HG02759 (cell line): ENCODE data around the gene MN1.

Experiments used
- ATAC-seq: cut with Tn5 transposase; IDR thresholded peaks from one replicate; pipeline ENCODE4 v1.9.1; 2021; ENCODE audit warnings: mild to moderate bottlenecking, moderate library complexity; ENCODE audit not compliant: unreplicated experiment

Gene MN1

GRCh38 chr22:27800250-27801201 is 1.0 kb downstream of the MN1 start:
- ATAC-seq, result no peak

- no peak for ATAC-seq
These were observed 1.7 kb downstream of the MN1 start for GRCh38 chr22:27799827-27800249.

DNA sequence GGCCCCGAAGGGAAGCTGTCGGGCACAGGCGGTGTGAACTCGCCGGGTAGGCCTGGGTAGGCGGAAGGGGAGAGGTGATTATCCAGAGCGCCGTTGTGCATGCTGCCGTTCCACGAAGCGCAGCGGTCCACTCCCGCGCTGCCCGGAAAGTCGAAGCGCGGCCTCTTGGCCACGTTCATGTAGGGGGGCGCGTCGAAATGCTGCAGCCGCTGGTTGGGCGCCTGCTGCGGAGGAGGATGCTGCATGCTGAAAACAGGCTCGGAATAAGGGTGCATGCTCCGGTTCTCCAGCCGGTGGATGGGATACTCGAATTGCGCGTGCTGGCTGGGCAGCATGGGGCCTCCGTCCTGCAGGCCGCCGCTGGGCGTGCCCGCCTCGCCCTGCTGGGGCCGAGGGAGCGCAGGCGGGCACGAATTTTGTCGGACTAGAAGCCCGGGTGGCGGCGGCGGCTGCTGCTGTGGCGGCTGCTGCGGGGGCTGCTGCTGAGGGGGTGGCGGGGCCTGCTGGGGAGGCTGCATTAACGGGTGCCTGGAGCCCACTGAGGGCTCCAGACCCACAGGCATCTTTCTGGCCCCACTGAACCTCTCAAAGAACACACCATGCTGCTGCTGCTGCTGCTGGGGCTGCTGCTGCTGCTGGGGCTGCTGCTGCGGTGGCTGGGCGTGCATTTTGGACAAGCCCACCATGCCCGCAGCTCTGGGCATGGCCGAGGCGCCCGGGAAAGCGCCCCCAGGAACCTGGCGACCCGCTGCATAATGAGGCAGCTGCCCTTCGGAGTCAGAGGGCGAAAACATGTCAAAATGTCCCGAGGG is 2.3 kb downstream of the MN1 start:
- no peak for ATAC-seq

- ATAC-seq, result no peak
These were observed 3.0 kb downstream of the MN1 start for GRCh38 chr22:27798511-27799014.

DNA sequence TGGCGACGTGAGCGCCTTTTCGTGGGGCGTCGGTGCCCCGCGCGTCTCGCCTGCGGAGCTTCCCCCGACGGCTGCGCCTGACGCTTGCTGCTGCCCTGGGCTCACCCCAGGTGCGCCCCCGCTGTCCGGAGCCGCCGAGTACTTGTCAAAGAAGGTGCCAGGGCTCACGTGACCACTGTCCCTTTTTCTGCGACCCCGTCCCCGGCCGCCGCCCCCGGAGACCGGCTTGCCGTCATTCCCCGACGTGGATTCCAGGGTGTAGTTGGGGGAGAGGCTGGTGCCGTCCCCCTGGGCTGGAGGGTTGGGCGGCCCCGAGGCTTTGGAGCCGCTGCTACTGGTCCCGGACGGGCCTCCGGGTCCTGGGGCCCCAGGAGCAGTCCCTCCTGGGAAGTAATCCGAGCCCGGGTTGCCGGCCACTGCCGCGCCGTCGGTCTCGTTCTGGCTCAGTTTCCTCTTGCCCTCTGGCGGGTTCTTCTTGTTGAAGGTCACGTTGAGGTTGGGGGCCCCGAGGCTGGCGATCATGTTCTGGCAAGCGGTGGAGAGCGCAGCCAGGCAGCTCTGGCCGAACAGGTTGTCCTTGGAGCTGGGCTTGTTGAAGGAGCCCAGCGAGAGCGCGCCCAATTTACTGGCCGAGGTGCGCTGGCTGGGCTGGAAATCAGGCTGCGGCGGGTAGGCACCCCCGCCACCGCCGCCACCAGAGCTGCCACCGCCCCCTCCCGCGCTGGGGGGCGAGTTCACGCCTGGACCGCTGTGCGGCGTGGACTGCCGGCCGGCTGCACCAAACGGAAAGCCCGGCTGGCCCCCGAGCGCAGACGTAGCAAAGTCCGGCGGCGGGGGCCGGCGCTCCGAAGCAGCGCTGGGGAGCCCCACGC is 3.8 kb downstream of the MN1 start:
- no peak for ATAC-seq

DNA sequence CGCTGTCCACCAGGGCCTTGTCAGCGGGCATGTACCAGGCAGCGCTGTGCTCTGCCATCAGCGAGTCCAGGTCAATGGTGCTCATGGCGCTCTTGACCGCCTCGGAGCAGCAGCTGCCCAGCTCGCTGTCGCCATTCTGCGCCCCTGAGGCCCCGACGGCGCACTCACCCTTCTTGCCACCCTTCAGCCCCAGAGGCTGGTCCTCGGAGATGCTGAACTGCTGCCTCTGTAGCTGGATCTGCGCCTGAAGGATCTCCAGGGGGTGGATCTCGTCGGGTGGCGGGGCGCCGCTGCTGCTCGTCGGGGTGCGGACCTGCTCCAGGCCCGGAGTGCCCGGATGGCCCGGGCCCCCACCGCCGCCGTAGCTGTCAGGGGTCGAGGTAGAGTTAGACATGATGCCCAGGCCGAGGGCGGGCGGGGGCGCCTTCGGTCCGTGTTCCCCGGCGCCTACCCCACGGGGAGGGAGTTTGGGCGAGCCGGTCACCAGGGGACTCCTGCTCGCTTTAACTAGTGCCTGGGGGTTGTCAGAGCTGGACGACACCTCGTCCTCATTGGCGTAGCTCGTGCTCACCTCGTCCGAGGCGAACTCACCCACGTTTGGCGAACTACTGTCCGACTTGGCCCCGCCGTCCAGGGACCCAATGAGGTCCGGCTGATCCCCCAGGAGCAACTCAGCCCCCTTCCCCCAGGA is 4.6 kb downstream of the MN1 start:
- no peak for ATAC-seq

GRCh38 chr22:27795696-27796517 is 5.6 kb downstream of the MN1 start:
- no peak for ATAC-seq

GRCh38 chr22:27795053-27795452 is 6.5 kb downstream of the MN1 start:
- ATAC-seq, result no peak

DNA sequence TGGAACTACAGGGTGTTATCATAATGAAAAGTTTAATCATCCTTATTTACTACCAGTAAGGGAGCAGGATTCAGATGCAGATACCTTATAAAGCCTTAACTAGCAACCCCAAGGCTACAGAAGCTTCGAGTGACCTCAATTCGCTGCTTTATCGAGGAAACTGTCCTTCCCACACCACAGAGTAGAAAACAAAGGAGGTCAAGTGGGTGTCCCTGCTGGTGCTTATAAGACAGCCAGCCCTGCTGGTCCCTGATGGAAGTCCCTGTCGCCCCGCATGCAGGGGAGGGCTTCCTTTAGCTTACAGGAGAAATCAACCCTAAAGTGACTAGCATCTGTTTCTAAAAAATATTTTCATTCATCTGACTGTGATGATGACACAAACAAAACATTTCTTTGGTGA is 7.3 kb downstream of the MN1 start:
- ATAC-seq, result no peak

DNA sequence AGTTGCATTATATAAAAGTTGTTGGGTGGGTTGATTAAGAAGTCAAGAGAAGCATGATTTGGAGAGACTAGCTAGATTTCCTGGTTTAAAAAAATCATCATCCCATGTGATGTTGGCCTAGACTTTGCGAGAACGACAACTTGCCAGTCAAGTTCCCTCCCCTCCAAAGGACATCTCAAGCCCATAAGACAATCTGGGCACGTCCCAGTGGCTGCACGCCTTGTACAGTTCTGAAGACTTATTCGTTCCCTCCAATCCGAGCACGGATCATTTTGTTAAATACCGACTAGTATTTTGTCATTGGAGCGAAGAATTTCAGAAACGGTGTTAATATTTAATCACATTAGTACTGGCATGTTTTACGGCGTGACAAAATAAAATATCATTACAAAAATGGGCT is 8.0 kb downstream of the MN1 start:
- no peak for ATAC-seq

DNA sequence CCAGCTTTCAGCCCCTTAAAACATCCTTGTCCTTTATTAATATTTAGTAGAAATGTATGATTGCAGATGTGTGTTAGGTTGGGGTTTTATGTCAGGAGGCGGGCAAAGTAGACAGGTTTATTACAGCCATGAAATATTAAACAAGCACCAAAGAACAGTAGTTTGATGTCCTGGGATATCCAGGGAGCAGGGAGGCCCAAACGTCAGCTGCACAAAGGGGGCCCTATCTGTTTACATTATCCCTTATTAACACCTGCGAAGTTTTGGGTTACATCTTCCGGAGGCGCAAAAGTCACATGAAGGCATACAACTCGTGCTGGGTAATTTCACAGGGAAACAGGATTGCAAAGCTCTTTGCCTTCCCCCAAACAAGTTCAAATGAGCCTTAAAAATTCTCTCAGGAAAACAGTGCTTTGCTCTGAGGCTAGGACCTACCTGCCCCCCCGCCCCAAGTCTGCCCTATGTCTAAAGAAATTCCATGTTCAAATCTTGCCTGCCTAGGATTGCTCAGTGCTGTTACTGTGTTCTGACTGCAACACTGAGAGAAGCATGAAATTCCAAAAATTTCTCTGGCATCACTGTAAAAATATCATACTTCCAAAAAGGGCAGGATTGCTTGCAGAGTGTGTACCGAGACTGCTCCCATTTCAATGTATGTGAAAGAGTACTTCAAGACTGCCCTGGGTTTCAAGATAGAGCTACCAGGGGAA is 8.9 kb downstream of the MN1 start:
- no peak for ATAC-seq

GRCh38 chr22:27791859-27792241 is 9.7 kb downstream of the MN1 start:
- ATAC-seq, result no peak

DNA sequence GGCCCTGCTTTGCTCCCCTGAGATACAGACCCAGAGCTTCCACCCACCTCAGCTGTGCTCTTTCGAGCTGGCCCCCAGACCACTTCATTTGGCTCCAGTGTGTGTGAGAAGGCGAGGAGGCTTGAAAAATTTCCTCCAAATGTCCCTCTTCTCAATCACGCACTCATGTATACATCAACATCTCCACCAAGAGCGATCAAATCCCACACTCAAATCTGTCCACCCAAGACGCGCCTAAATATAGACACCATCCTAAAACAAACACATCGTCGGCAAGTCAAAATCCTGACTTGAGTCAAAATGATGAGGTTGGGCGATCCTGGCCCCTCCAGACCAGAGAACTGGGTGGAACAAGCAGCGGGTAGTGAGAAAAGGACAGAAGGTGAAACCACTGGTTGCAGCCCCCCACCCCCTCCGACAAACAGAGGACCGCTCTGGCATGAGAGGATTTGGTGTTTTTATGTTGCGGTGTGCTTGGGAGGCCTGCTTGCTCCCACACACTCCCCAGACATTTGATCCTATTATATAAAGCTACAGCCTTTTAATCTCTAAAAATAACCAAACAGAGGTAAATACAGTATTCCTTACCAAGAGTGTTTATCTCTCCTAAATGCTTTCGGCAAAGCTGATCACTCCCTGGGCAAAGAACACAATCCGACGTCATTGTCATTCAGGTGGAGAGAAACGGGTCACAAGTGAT is 10.2 kb downstream of the MN1 start:
- no peak for ATAC-seq

- ATAC-seq, result no peak
These were observed 11.0 kb downstream of the MN1 start for GRCh38 chr22:27790376-27791158.

DNA sequence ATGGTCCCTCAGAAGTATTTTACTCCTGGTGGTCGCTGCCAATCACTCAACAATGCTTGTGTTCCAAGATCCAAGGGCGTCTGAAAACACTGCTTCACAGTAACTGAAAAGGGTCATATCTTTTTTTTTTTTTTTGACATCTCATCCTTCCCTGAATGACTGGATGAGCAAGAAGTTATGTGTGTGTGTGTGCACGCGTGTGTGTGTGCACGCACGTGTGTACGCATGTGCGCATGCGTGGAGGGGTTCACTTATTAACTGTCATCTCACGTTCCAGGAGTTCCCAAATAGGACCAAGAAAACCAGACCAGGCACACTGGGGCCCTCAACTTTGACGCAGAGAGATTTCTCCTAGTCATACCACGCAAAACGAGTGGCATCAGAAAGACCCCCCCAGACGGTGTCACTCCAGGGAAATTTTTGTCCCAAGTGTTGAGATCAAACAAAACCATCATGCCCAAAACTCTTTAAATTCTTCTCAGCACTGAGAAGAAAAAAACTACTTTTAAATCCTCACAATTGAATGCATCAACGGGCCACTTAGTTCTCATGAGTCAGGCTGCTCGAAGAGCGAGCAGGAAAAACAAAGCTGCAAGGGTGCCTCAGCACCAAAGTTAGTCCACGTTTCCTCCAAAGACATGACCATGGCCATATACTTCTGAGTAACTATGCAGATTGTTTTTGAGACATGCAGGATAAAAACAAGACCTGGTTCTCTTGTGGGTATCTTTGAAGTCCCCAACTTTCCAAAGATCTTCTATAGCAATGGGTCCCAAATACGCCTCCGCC is 12.9 kb downstream of the MN1 start:
- ATAC-seq, result no peak

GRCh38 chr22:27786965-27787364 is 14.6 kb downstream of the MN1 start:
- no peak for ATAC-seq
